Fibroblast of lung (primary cell): ENCODE data around the gene WIZ.
"Not testable (repeated sequence)": the region's sequence is repeated elsewhere in the genome, so short reads cannot be mapped to it uniquely, and the experiment has no call there.

Source experiments
- EZH2 ChIP-seq: IDR thresholded peaks from 2 replicates; pipeline ENCODE4 v1.5.1; 2012; ENCODE audit warnings: low read length, control low read depth, mild to moderate bottlenecking; ENCODE audit errors: missing control alignments
- TF ChIP-seq, protein P1 (sequence below), 2 donors: IDR thresholded peaks in 1 of 2; conservative IDR thresholded peaks in 1 of 2; 1 replicate in 1 of 2; 2 replicates in 1 of 2; pipeline ENCODE4 v1.5.1; 2011 to 2012; ENCODE audit warnings: low read length in 2 of 2, control low read depth in 1 of 2, inconsistent platforms in 1 of 2, low read depth in 1 of 2, mild to moderate bottlenecking in 1 of 2

DNA sequence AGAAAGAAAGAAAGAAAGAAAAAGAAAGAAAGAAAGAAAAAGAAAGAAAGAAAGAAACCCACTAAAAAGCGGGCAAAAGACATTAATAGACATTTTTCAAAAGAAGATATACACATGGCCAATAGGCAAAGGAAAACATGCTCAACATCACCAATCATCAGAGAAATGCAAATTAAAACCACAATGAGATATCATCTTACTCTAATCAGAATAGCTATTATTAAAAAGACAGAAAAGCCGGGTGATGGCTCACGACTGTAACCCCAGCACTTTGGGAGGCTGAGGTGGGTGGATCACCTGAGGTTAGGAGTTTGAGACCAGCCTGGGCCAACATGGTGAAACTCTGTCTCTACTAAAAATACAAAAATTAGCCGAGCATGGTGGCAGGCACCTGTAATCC lies 24.1 kb upstream of the WIZ start:
- TF ChIP-seq, protein P1, sequence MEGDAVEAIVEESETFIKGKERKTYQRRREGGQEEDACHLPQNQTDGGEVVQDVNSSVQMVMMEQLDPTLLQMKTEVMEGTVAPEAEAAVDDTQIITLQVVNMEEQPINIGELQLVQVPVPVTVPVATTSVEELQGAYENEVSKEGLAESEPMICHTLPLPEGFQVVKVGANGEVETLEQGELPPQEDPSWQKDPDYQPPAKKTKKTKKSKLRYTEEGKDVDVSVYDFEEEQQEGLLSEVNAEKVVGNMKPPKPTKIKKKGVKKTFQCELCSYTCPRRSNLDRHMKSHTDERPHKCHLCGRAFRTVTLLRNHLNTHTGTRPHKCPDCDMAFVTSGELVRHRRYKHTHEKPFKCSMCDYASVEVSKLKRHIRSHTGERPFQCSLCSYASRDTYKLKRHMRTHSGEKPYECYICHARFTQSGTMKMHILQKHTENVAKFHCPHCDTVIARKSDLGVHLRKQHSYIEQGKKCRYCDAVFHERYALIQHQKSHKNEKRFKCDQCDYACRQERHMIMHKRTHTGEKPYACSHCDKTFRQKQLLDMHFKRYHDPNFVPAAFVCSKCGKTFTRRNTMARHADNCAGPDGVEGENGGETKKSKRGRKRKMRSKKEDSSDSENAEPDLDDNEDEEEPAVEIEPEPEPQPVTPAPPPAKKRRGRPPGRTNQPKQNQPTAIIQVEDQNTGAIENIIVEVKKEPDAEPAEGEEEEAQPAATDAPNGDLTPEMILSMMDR (conservative IDR thresholded peaks at IDR 0.05 in 1 of 2, IDR thresholded peaks at IDR 0.05 in 1 of 2; ENCODE audit: low read depth in 1 of 2, low read length in 2 of 2) = not testable (repeated sequence)
- not testable (repeated sequence) for TF ChIP-seq EZH2
